HCT116 (cell line): Measurements from ENCODE around the gene TIAM1. TPM values are rescaled to one million over a fixed set of nuclear protein-coding genes. Genes with fewer than 3 reads are reported as not detected.

Experiments
- ATAC-seq: fragments of 200-7000 bp; cut with Tn5 transposase; 2 replicates; pipeline ENCODE4 v1.9.1; 2020; ENCODE audit warnings: mild to moderate bottlenecking, moderate library complexity
- BruUV-seq: library from RNA; stranded (reverse); fragments of 400-500 nt; replicated peaks from 2 replicates; lab custom pipeline; 2021; lab: Mats Ljungman, UMichigan
- CTCF ChIA-PET: fragments of 300-600 bp; sonication (Branson Sonifier 250); formaldehyde crosslinking; loops from one replicate; lab custom pipeline; 2021; ENCODE audit warnings: antibody characterized with exemption; lab: Charles Lee
- POLR2A ChIA-PET: fragments of 300-600, 350-600 bp; sonication (Branson Sonifier 250); formaldehyde crosslinking; loops from one replicate; lab custom pipeline; 2021; ENCODE audit warnings: antibody characterized with exemption; lab: Charles Lee
- RAD21 ChIA-PET, 2 experiments: fragments of 300-600 bp; sonication (Branson Sonifier 250); formaldehyde crosslinking; loops; one replicate each; lab custom pipeline; 2023; ENCODE audit warnings: low total read pairs in 2 of 2; ENCODE audit not compliant: uncharacterized antibody in 2 of 2, unreplicated experiment in 2 of 2, low non-redundant PET in 1 of 2; lab: Charles Lee
- DNase-seq: peaks from one replicate; pipeline ENCODE4 v3.0.0-alpha.2; 2010; ENCODE audit warnings: low read depth, low spot score
- H2AFZ ChIP-seq: fragments of 200-600 bp; shearing (Covaris generic), sonication (generic); 2 replicates; pipeline ENCODE4 v1.6.1; 2017; ENCODE audit warnings: low read depth, mixed run types, mixed read lengths, antibody characterized with exemption, low read length; ENCODE audit not compliant: poor library complexity, severe bottlenecking
- H3K27ac ChIP-seq: 2 replicates; pipeline ENCODE4 v1.5.1; 2012; ENCODE audit warnings: low read depth, low read length
- H3K27me3 ChIP-seq: fragments of 200-600 bp; sonication (generic); 2 replicates; pipeline ENCODE4 v1.6.1; 2016; ENCODE audit warnings: mixed run types, low read length, mixed read lengths; ENCODE audit not compliant: insufficient read depth
- H3K36me3 ChIP-seq, 2 experiments: fragments of 200-500 bp in 1 of 2; fragments of 200-600 bp in 1 of 2; sonication (Bioruptor generic) in 1 of 2; sonication (generic) in 1 of 2; 2 replicates each; pipeline versions ENCODE4 v1.5.1 to v1.6.1; 2014 to 2016; ENCODE audit warnings: low read length in 2 of 2, inconsistent platforms in 1 of 2, mixed read lengths in 1 of 2, mixed run types in 1 of 2; ENCODE audit not compliant: insufficient read depth in 2 of 2, control insufficient read depth in 1 of 2
- H3K4me1 ChIP-seq, 2 experiments: fragments of 200-600 bp in 1 of 2; sonication (generic) in 1 of 2; 2 replicates each; pipeline versions ENCODE4 v1.5.1 to v1.6.1; 2012 to 2017; ENCODE audit warnings: low read length in 2 of 2, inconsistent platforms in 1 of 2, mild to moderate bottlenecking in 1 of 2, mixed read lengths in 1 of 2, mixed run types in 1 of 2, moderate library complexity in 1 of 2; ENCODE audit not compliant: insufficient read depth in 2 of 2, control insufficient read depth in 1 of 2
- H3K4me2 ChIP-seq: fragments of 200-600 bp; sonication (generic); 2 replicates; pipeline ENCODE4 v1.6.1; 2017; ENCODE audit warnings: mixed run types, low read length, mixed read lengths
- H3K4me3 ChIP-seq, 2 experiments: fragments of 200-600 bp in 1 of 2; sonication (generic) in 1 of 2; replicated peaks in 1 of 2; 2 replicates each; pipeline ENCODE4 v1.5.1; 2011 to 2016; ENCODE audit warnings: low read length in 2 of 2, control low read depth in 1 of 2, low read depth in 1 of 2, mild to moderate bottlenecking in 1 of 2, mixed read lengths in 1 of 2, mixed run types in 1 of 2
- H3K79me2 ChIP-seq: fragments of 200-600 bp; sonication (generic); 2 replicates; pipeline ENCODE4 v1.6.1; 2017; ENCODE audit warnings: mild to moderate bottlenecking, mixed run types, low read length, moderate library complexity, mixed read lengths; ENCODE audit not compliant: insufficient read depth
- H3K9ac ChIP-seq: fragments of 200-600 bp; sonication (generic); 2 replicates; pipeline ENCODE4 v1.6.1; 2016; ENCODE audit warnings: low read length, mixed read lengths
- H3K9me2 ChIP-seq: fragments of 200-600 bp; sonication (generic), shearing (Covaris generic); 2 replicates; pipeline ENCODE4 v1.6.1; 2017; ENCODE audit warnings: mixed run types, mild to moderate bottlenecking, moderate library complexity; ENCODE audit not compliant: insufficient read depth
- H3K9me3 ChIP-seq, 2 experiments: fragments of 200-500 bp in 1 of 2; fragments of 200-600 bp in 1 of 2; sonication (Bioruptor generic) in 1 of 2; sonication (generic) in 1 of 2; 2 replicates each; pipeline ENCODE4 v1.6.1; 2014 to 2017; ENCODE audit warnings: low read length in 2 of 2, mixed read lengths in 2 of 2, inconsistent platforms in 1 of 2, low read depth in 1 of 2, mild to moderate bottlenecking in 1 of 2, mixed run types in 1 of 2, moderate library complexity in 1 of 2; ENCODE audit not compliant: control insufficient read depth in 1 of 2, insufficient read depth in 1 of 2
- H4K20me1 ChIP-seq: fragments of 200-600 bp; sonication (generic), shearing (Covaris generic); 2 replicates; pipeline ENCODE4 v1.6.1; 2017; ENCODE audit warnings: mixed run types, mild to moderate bottlenecking, moderate library complexity; ENCODE audit not compliant: insufficient read depth
- CBX3 ChIP-seq: IDR thresholded peaks from 2 replicates; pipeline ENCODE4 v1.6.1; 2012; ENCODE audit warnings: low read depth
- CEBPB ChIP-seq: IDR thresholded peaks from 2 replicates; pipeline ENCODE4 v1.6.1; 2012; ENCODE audit warnings: low read depth
- EGR1 ChIP-seq: IDR thresholded peaks from 2 replicates; pipeline ENCODE4 v1.6.1; 2012; ENCODE audit warnings: low read depth
- ELF1 ChIP-seq: IDR thresholded peaks from 2 replicates; pipeline ENCODE4 v1.6.1; 2012; ENCODE audit warnings: low read depth, borderline replicate concordance
- EZH2phosphoT487 ChIP-seq: fragments of 200-600 bp; IDR thresholded peaks from 2 replicates; pipeline ENCODE4 v1.6.1; 2018; ENCODE audit warnings: antibody characterized with exemption, borderline replicate concordance
- FOSL1 ChIP-seq: IDR thresholded peaks from 2 replicates; pipeline ENCODE4 v1.6.1; 2012; ENCODE audit warnings: low read depth
- SRF ChIP-seq: IDR thresholded peaks from 2 replicates; pipeline ENCODE4 v1.6.1; 2012; ENCODE audit warnings: low read depth
- YY1 ChIP-seq: IDR thresholded peaks from 2 replicates; pipeline ENCODE4 v1.6.1; 2011; ENCODE audit warnings: low read length, low read depth, moderate library complexity, mild to moderate bottlenecking; ENCODE audit not compliant: insufficient replicate concordance; ENCODE audit errors: extremely low read depth
- intact Hi-C: fragments of 100-400 bp; cut with micrococcal nuclease; formaldehyde crosslinking; loops from 2 replicates; pipeline ENCODE4 v1.10.0; 2022
- total RNA-seq: library from RNA; stranded (reverse); gene quantifications from one replicate; pipeline ENCODE4 v1.2.1, GENCODE V29; 2021; ENCODE audit not compliant: unreplicated experiment
- TF ChIP-seq, protein P1 (sequence below): IDR thresholded peaks from 2 replicates; pipeline ENCODE4 v1.6.1; 2012; ENCODE audit warnings: low read depth
- TF ChIP-seq, protein P2 (sequence below), 3 experiments: fragments of 200-600 bp in 1 of 3; sonication (generic) in 1 of 3; IDR thresholded peaks in 2 of 3; conservative IDR thresholded peaks in 1 of 3; 2 replicates each; pipeline ENCODE4 v1.5.1; 2012 to 2017; ENCODE audit warnings: low read depth in 2 of 3, low read length in 2 of 3, antibody characterized with exemption in 1 of 3, borderline replicate concordance in 1 of 3, control low read depth in 1 of 3, mild to moderate bottlenecking in 1 of 3, mixed read lengths in 1 of 3, mixed run types in 1 of 3, moderate library complexity in 1 of 3; ENCODE audit not compliant: insufficient read depth in 1 of 3

Gene TIAM1
- total RNA-seq, 1 experiment from 2014 or later: 47.8 TPM

DNA sequence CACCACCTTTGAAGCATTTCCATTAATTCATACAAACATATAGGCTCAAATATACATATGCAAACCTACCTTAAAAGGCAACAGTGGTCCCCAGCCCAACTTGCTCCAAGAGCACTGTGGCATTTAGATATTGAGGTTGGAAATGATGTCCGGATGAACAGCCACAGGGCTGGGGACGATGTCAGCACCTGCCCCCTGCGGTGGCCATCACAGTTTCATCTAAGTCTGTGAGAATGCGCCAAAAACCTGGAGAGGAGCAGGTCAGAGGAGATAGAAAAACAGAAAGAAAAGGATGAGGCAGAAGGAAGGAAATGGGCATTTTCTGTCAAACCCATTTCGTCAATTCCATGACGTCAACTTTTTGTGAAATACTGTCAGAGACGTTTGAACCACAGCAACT lies 67.4 kb downstream of the TIAM1 start:
- Histone ChIP-seq H3K27ac (no peak overlapping the region), H3K79me2 (no peaks in the 10 kb centered on the region; the same call in 1 of the 2 replicates), H3K9me3 (no peaks in the 10 kb centered on the region), H3K4me2 (no peak overlapping the region), H2AFZ (no peak overlapping the region), H4K20me1 (no peaks in the 10 kb centered on the region), H3K9ac (no peak overlapping the region), H3K9me2 (no peaks in the 10 kb centered on the region; the same call in 1 of the 2 replicates), H3K4me3 (no peak overlapping the region), H3K4me1 (peaks cover 23% of the 10 kb centered on the region in 2 experiments), H3K36me3 (no peaks in the 10 kb centered on the region), H3K27me3 (no peaks in the 10 kb centered on the region)
- BruUV-seq: no TSS peak
- ChIA-PET CTCF (no interaction called here), POLR2A (no interaction called here), RAD21 (no interaction called here)
- DNase-seq (no peak), ATAC-seq (no peak)
- TF ChIP-seq, protein P1, sequence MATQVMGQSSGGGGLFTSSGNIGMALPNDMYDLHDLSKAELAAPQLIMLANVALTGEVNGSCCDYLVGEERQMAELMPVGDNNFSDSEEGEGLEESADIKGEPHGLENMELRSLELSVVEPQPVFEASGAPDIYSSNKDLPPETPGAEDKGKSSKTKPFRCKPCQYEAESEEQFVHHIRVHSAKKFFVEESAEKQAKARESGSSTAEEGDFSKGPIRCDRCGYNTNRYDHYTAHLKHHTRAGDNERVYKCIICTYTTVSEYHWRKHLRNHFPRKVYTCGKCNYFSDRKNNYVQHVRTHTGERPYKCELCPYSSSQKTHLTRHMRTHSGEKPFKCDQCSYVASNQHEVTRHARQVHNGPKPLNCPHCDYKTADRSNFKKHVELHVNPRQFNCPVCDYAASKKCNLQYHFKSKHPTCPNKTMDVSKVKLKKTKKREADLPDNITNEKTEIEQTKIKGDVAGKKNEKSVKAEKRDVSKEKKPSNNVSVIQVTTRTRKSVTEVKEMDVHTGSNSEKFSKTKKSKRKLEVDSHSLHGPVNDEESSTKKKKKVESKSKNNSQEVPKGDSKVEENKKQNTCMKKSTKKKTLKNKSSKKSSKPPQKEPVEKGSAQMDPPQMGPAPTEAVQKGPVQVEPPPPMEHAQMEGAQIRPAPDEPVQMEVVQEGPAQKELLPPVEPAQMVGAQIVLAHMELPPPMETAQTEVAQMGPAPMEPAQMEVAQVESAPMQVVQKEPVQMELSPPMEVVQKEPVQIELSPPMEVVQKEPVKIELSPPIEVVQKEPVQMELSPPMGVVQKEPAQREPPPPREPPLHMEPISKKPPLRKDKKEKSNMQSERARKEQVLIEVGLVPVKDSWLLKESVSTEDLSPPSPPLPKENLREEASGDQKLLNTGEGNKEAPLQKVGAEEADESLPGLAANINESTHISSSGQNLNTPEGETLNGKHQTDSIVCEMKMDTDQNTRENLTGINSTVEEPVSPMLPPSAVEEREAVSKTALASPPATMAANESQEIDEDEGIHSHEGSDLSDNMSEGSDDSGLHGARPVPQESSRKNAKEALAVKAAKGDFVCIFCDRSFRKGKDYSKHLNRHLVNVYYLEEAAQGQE: no peak
- TF ChIP-seq EGR1: no peak
- TF ChIP-seq YY1: no peak
- TF ChIP-seq SRF: no peak
- TF ChIP-seq FOSL1: no peak
- TF ChIP-seq CBX3: no peak
- TF ChIP-seq, protein P2, sequence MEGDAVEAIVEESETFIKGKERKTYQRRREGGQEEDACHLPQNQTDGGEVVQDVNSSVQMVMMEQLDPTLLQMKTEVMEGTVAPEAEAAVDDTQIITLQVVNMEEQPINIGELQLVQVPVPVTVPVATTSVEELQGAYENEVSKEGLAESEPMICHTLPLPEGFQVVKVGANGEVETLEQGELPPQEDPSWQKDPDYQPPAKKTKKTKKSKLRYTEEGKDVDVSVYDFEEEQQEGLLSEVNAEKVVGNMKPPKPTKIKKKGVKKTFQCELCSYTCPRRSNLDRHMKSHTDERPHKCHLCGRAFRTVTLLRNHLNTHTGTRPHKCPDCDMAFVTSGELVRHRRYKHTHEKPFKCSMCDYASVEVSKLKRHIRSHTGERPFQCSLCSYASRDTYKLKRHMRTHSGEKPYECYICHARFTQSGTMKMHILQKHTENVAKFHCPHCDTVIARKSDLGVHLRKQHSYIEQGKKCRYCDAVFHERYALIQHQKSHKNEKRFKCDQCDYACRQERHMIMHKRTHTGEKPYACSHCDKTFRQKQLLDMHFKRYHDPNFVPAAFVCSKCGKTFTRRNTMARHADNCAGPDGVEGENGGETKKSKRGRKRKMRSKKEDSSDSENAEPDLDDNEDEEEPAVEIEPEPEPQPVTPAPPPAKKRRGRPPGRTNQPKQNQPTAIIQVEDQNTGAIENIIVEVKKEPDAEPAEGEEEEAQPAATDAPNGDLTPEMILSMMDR (IDR thresholded peaks at IDR 0.05 in 2 of 3, conservative IDR thresholded peaks at IDR 0.05 in 1 of 3; ENCODE audit: borderline replicate concordance in 1 of 3, insufficient read depth in 1 of 3, low read depth in 2 of 3, low read length in 2 of 3): no peak
- no peak for TF ChIP-seq CEBPB
- no peak for TF ChIP-seq ELF1
- no peak for TF ChIP-seq EZH2phosphoT487
- TF ChIP-seq, all 23 proteins: peak for 0
- intact Hi-C loops: no loop called here
